GM12801 (cell line): ENCODE data around the gene MXRA7.

Experiments
- CTCF ChIP-seq: IDR thresholded peaks from one replicate; pipeline ENCODE4 v1.5.1; 2011; ENCODE audit warnings: control low read depth; ENCODE audit not compliant: insufficient read length; ENCODE audit errors: extremely low read depth

Gene MXRA7

GRCh38 chr17:76675648-76676047 is 35.1 kb downstream of the MXRA7 start:
- TF ChIP-seq CTCF: no peak

- no peak for TF ChIP-seq CTCF
Observed at GRCh38 chr17:76674600-76674999, 36.2 kb downstream of the MXRA7 start.

GRCh38 chr17:76673729-76674128 is 37.0 kb downstream of the MXRA7 start:
- no peak for TF ChIP-seq CTCF

GRCh38 chr17:76672892-76673291 is 37.9 kb downstream of the MXRA7 start:
- no peak for TF ChIP-seq CTCF

- TF ChIP-seq CTCF: no peak
Observed at GRCh38 chr17:76672270-76672851, 38.4 kb downstream of the MXRA7 start.

GRCh38 chr17:76671912-76672262 is 38.9 kb downstream of the MXRA7 start:
- TF ChIP-seq CTCF: no peak

GRCh38 chr17:76671123-76671911 is 39.4 kb downstream of the MXRA7 start:
- TF ChIP-seq CTCF: no peak
